Epithelial cell of esophagus (primary cell): ENCODE measurements around the gene MPIG6B.

ENCODE experiments used
- DNase-seq: peaks from one replicate; pipeline ENCODE4 v3.0.0; 2010; ENCODE audit warnings: low read depth
- H3K4me3 ChIP-seq: 2 replicates; pipeline ENCODE4 v1.5.1; 2011; ENCODE audit warnings: mild to moderate bottlenecking, low read length, control low read depth
- TF ChIP-seq, protein P1 (sequence below): IDR thresholded peaks from 2 replicates; pipeline ENCODE4 v1.5.1; 2011; ENCODE audit warnings: low read depth, mild to moderate bottlenecking, low read length, control low read depth, inconsistent platforms; ENCODE audit not compliant: insufficient read depth; ENCODE audit errors: missing control alignments

Gene MPIG6B

DNA sequence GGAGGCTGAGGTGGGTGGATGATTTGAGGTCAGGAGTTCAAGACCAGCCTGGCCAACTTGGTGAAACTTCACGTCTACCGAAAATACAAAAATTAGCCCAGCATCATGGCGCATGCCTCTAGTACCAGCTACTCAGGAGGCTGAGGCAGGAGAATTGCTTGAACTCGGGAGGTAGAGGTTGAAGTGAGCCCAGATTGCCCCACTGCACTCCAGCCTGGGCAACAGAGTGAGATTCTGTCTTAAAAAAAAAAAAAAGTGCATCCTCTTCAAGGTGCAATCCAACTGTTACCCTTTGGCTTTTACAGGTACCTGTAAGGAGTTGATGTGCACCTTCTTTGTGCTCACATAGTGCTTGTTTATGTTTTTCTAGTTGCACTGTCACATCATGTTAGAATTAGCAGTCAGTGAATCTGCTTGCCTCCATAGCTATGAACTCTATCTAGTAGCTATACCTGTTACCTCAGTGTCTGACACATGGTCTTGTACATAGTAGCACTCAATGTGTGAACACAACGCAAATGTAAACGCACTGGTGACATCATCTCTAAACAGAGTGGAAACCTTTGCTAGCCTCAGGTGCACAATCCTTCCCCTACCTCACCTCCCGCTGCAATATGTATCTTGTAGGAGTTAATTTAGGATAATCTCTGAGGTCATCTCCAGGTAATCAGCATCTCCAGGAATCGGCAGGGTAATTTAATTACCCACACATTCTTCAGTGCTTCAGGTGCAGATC lies 26.3 kb downstream of the MPIG6B start:
- DNase-seq: no peak
- TF ChIP-seq, protein P1, sequence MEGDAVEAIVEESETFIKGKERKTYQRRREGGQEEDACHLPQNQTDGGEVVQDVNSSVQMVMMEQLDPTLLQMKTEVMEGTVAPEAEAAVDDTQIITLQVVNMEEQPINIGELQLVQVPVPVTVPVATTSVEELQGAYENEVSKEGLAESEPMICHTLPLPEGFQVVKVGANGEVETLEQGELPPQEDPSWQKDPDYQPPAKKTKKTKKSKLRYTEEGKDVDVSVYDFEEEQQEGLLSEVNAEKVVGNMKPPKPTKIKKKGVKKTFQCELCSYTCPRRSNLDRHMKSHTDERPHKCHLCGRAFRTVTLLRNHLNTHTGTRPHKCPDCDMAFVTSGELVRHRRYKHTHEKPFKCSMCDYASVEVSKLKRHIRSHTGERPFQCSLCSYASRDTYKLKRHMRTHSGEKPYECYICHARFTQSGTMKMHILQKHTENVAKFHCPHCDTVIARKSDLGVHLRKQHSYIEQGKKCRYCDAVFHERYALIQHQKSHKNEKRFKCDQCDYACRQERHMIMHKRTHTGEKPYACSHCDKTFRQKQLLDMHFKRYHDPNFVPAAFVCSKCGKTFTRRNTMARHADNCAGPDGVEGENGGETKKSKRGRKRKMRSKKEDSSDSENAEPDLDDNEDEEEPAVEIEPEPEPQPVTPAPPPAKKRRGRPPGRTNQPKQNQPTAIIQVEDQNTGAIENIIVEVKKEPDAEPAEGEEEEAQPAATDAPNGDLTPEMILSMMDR: no peak
- H3K4me3 ChIP-seq: no peak overlapping the region

DNA sequence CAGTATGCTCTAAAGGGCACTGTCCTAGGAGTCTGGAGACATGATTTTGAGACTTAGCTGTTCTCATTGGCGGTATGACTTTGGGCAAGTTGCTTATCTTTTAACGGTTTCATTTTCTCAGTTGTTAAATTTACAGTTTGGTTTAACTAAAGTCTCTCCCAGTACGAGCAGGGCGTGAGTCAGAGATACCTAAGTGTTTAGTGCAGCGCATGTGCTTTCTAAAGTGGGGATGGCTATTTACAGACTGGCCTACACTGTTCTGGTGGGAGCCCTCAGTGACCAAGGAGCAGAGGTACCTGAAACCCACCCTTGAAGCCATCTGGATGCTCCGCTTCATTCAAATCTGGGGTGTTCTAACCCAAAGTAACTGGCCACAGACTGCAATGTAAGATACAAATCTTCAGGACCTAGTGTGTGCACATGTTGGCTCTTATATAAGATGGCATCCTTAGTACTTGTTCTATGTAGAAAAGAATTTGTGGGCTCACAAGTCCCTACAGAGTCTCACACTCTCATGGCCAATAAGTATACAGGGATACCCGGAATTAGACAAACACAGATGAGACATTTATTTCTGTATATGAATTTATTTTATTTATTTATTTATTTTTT lies 27.3 kb downstream of the MPIG6B start:
- DNase-seq: no peak
- TF ChIP-seq, protein P1: no peak
- no peak overlapping the region for H3K4me3 ChIP-seq

GRCh38 chr6:31752739-31753319 lies 29.7 kb downstream of the MPIG6B start:
- no peak overlapping the region for H3K4me3 ChIP-seq
- TF ChIP-seq, protein P1: no peak
- DNase-seq: peak; percentile 80

GRCh38 chr6:31758281-31758680 lies 35.1 kb downstream of the MPIG6B start:
- TF ChIP-seq, protein P1: no peak
- DNase-seq: no peak
- H3K4me3 ChIP-seq: no peak overlapping the region

DNA sequence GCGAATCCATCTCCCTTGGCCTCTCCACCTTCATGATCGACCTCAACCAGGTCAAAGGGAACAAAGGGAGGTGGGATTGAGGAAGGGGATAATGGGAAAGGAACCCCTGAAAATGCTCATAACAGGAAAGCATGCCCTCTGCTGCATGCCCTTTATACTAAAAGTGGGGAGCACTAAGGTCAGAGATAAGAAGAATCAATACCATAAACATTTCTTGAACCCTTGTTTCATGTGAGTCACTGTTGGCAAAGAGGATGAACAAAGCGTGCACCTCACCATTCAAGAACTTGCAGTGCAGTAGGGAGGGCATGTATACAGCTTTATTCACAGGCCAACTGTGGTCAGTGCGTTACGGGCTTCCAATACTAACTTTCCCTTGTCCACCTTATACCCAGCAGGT lies 37.6 kb downstream of the MPIG6B start:
- H3K4me3 ChIP-seq: no peak overlapping the region
- DNase-seq: no peak
- TF ChIP-seq, protein P1: no peak

DNA sequence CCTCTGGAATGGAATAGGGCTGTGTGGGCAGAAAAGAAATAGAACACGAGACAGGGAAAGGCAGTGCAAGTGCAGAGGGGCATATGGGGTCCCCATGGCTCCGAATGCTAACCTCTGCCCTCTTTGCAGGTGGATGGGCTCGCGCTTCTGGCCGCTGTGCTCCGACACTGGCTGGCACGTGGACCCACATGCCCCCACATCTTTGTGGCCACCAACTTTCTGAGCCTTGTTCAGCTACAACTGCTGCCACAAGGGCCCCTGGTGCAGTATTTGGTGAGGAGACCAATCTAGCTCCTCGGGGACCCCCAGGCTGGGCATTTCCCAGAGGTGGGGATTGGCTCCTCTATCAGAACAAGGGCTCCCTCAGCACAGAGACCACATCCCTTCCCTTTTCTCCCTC lies 38.2 kb downstream of the MPIG6B start:
- TF ChIP-seq, protein P1: no peak
- no peak for DNase-seq
- no peak overlapping the region for H3K4me3 ChIP-seq
